HepG2 (cell line): ENCODE measurements around the gene LILRB5. TPM values are rescaled to one million over a fixed set of nuclear protein-coding genes. Genes with fewer than 3 reads are reported as not detected.

ENCODE experiments used
- ATAC-seq: fragments of 200-7000 bp; cut with Tn5 transposase; 3 replicates; pipeline ENCODE4 v1.9.1; 2020; ENCODE audit warnings: mild to moderate bottlenecking, moderate library complexity
- BruUV-seq: library from RNA; stranded (reverse); fragments of 400-500 nt; replicated peaks from 2 replicates; lab custom pipeline; 2021; lab: Mats Ljungman, UMichigan
- CTCF ChIA-PET: fragments of 300-600 bp; formaldehyde crosslinking; extraction: SDS; loops from one replicate; lab custom pipeline; 2021; ENCODE audit warnings: low total read pairs, inconsistent platforms, low intra/inter-chr PET ratio; lab: Yijun Ruan, JAX
- POLR2A ChIA-PET: fragments of 350-600 bp; sonication (Branson Sonifier 250); formaldehyde crosslinking; loops from one replicate; lab custom pipeline; 2020; ENCODE audit warnings: antibody characterized with exemption, inconsistent platforms; lab: Yijun Ruan, JAX
- DNase-seq: peaks from one replicate; pipeline ENCODE4 v3.0.0-alpha.2; 2015; ENCODE audit warnings: low spot score
- FAIRE-seq: peaks from 3 replicates; lab custom pipeline; 2011; peaks lifted over from hg19 to GRCh38; lab: Jason Lieb, UNC
- H2AFZ ChIP-seq: one replicate; pipeline ENCODE4 v1.6.1; 2011; ENCODE audit warnings: low read length, inconsistent platforms
- H3K27ac ChIP-seq: fragments of 300-600 bp; 3 replicates; pipeline ENCODE4 v1.8.0; 2011; ENCODE audit warnings: mixed run types, mild to moderate bottlenecking, mixed read lengths, low read length, inconsistent platforms; ENCODE audit not compliant: insufficient read depth; ENCODE audit errors: extremely low read length
- H3K27me3 ChIP-seq, 2 experiments: fragments of 200-600 bp in 1 of 2; 2 replicates in 1 of 2; 3 replicates in 1 of 2; pipeline versions ENCODE4 v1.6.0 to v1.8.0; 2011; ENCODE audit warnings: low read length in 2 of 2, mild to moderate bottlenecking in 2 of 2, moderate library complexity in 2 of 2, inconsistent platforms in 1 of 2; ENCODE audit not compliant: insufficient read depth in 2 of 2, control insufficient read depth in 1 of 2
- H3K36me3 ChIP-seq, 2 experiments: fragments of 200-600 bp in 1 of 2; replicated peaks in 1 of 2; 2 replicates in 1 of 2; 3 replicates in 1 of 2; pipeline versions ENCODE4 v1.5.1 to v1.8.0; 2011; ENCODE audit warnings: low read length in 2 of 2, inconsistent platforms in 1 of 2; ENCODE audit not compliant: insufficient read depth in 2 of 2, control insufficient read depth in 1 of 2
- H3K4me1 ChIP-seq: 2 replicates; pipeline ENCODE4 v1.5.1; 2012; ENCODE audit warnings: low read length, inconsistent platforms; ENCODE audit not compliant: insufficient read depth
- H3K4me2 ChIP-seq: 2 replicates; pipeline ENCODE4 v1.6.0; 2011; ENCODE audit warnings: low read depth, low read length, inconsistent platforms
- H3K4me3 ChIP-seq, 3 experiments: fragments of 200-600 bp in 1 of 3; sonication (generic), shearing (Covaris generic) in 1 of 3; replicated peaks in 1 of 3; 2 replicates each; pipeline ENCODE4 v1.5.1; 2011 to 2016; ENCODE audit warnings: low read length in 3 of 3, inconsistent platforms in 2 of 3, low read depth in 2 of 3, mild to moderate bottlenecking in 2 of 3, control low read depth in 1 of 3, mixed read lengths in 1 of 3; ENCODE audit not compliant: insufficient read depth in 1 of 3
- H3K79me2 ChIP-seq: one replicate; pipeline ENCODE4 v1.6.1; 2011; ENCODE audit warnings: low read length, inconsistent platforms; ENCODE audit not compliant: insufficient read depth
- H3K9ac ChIP-seq: 2 replicates; pipeline ENCODE4 v1.6.0; 2011; ENCODE audit warnings: mild to moderate bottlenecking, low read depth, low read length, inconsistent platforms; ENCODE audit not compliant: insufficient read depth
- H3K9me3 ChIP-seq: 2 replicates; pipeline ENCODE4 v1.5.1; 2012; ENCODE audit warnings: mild to moderate bottlenecking, low read length
- H4K20me1 ChIP-seq: 2 replicates; pipeline ENCODE4 v1.6.0; 2011; ENCODE audit warnings: inconsistent platforms, mild to moderate bottlenecking, low read length, moderate library complexity; ENCODE audit not compliant: insufficient read depth
- CEBPB ChIP-seq: IDR thresholded peaks from 2 replicates; pipeline ENCODE4 v1.6.1; 2011; ENCODE audit warnings: low read depth, low read length, improper control_type of control experiment, borderline replicate concordance
- ERF ChIP-seq: IDR thresholded peaks from 2 replicates; pipeline ENCODE4 v1.6.1; 2018; ENCODE audit warnings: missing biosample characterization, missing genetic modification reagents
- GMEB2 ChIP-seq: IDR thresholded peaks from 2 replicates; pipeline ENCODE4 v1.6.1; 2016; ENCODE audit warnings: missing biosample characterization, missing genetic modification reagents, low read depth
- KDM1A ChIP-seq: IDR thresholded peaks from 2 replicates; pipeline ENCODE4 v1.6.1; 2016; ENCODE audit warnings: missing compliant biosample characterization
- MLX ChIP-seq: IDR thresholded peaks from 2 replicates; pipeline ENCODE4 v1.6.1; 2016
- PTBP1 ChIP-seq: fragments of 200-400 bp; formaldehyde crosslinking; IDR thresholded peaks from 2 replicates; pipeline ENCODE4 v1.6.1; 2018; ENCODE audit warnings: low read length, low read depth; ENCODE audit not compliant: poor library complexity, severe bottlenecking
- REL ChIP-seq: sonication (generic); formaldehyde crosslinking; conservative IDR thresholded peaks from 2 replicates; pipeline ENCODE4 v1.8.0; 2022; ENCODE audit warnings: mild to moderate bottlenecking, missing genetic modification reagents, moderate library complexity
- TEAD3 ChIP-seq: optimal IDR thresholded peaks from 2 replicates; pipeline ENCODE3; 2016; ENCODE audit warnings: borderline replicate concordance
- ZBTB25 ChIP-seq: IDR thresholded peaks from 2 replicates; pipeline ENCODE4 v1.6.1; 2018; ENCODE audit warnings: missing genetic modification reagents
- ZNF350 ChIP-seq: sonication (generic); formaldehyde crosslinking; IDR thresholded peaks from 2 replicates; pipeline ENCODE4 v1.4.0; 2020; ENCODE audit warnings: mild to moderate bottlenecking, low read depth, missing genetic modification reagents, borderline replicate concordance
- ZNF569 ChIP-seq: sonication (generic); formaldehyde crosslinking; IDR thresholded peaks from 2 replicates; pipeline ENCODE4 v1.5.0; 2020; ENCODE audit warnings: mild to moderate bottlenecking, missing genetic modification reagents, moderate library complexity, borderline replicate concordance
- ZNF703 ChIP-seq: sonication (generic); formaldehyde crosslinking; IDR thresholded peaks from 2 replicates; pipeline ENCODE4 v1.5.1; 2020; ENCODE audit warnings: missing genetic modification reagents, mild to moderate bottlenecking, moderate library complexity, borderline replicate concordance
- ZNF850 ChIP-seq: sonication (generic); formaldehyde crosslinking; conservative IDR thresholded peaks from 2 replicates; pipeline ENCODE4 v1.9.0; 2021; ENCODE audit warnings: mild to moderate bottlenecking, missing genetic modification reagents
- WGBS: methylation state at CpG from one replicate; pipeline ENCODE4 v1.1.6; 2017; ENCODE audit warnings: low lambda C conversion rate; 5-methylcytosine and 5-hydroxymethylcytosine counted together
- in situ Hi-C: cut with HindIII; loops from 2 replicates; pipeline ENCODE4 v1.10.0; 2017; ENCODE audit warnings: low pct_unique_long_range_greater_than_20kb; ENCODE audit not compliant: extremely low pct_ligation_motif_present
- intact Hi-C: fragments of 100-400 bp; cut with micrococcal nuclease; formaldehyde crosslinking; loops from one replicate; pipeline ENCODE4 v1.10.0; 2022; ENCODE audit not compliant: unreplicated experiment
- polyA plus RNA-seq, 8 experiments: library from polyadenylated mRNA; depleted of rRNA in 3 of 8; stranded (reverse) in 7 of 8; unstranded in 1 of 8; fragments of >200 nt; fragmentation: Illumina TruSeq in 4 of 8; extraction: Trizol in 4 of 8; gene quantifications; 2 replicates each; pipeline versions ENCODE4 v1.2.1 to v1.2.3, GENCODE V29; 2011 to 2016; ENCODE audit warnings: low read depth in 4 of 8, missing spikeins in 1 of 8, mixed read lengths in 1 of 8; ENCODE audit not compliant: insufficient read depth in 1 of 8
- total RNA-seq, 5 experiments: library from RNA; depleted of rRNA; stranded (reverse); fragments of >200 nt; fragmentation: Illumina TruSeq; extraction: Trizol; gene quantifications; 2 replicates each; pipeline ENCODE4 v1.2.3, GENCODE V29; 2016; ENCODE audit warnings: low read depth in 1 of 5
- TF ChIP-seq, protein P1 (sequence below): sonication (generic); formaldehyde crosslinking; IDR thresholded peaks from 2 replicates; pipeline ENCODE4 v1.5.1; 2020; ENCODE audit warnings: missing genetic modification reagents, mild to moderate bottlenecking, borderline replicate concordance
- TF ChIP-seq, protein P2 (sequence below): IDR thresholded peaks from 2 replicates; pipeline ENCODE4 v1.6.1; 2016; ENCODE audit warnings: control low read depth
- TF ChIP-seq, protein P3 (sequence below): sonication (generic); formaldehyde crosslinking; IDR thresholded peaks from 2 replicates; pipeline ENCODE4 v1.5.0; 2020; ENCODE audit warnings: missing genetic modification reagents
- TF ChIP-seq, protein P4 (sequence below): conservative IDR thresholded peaks from 2 replicates; pipeline ENCODE4 v1.6.1; 2018; ENCODE audit warnings: missing genetic modification reagents

LILRB5 gene
- total and polyA plus RNA-seq, 2 of the 13 experiments (the other 11 are each of a cell fraction or from before 2014, with no cell fraction given) = not detected

DNA sequence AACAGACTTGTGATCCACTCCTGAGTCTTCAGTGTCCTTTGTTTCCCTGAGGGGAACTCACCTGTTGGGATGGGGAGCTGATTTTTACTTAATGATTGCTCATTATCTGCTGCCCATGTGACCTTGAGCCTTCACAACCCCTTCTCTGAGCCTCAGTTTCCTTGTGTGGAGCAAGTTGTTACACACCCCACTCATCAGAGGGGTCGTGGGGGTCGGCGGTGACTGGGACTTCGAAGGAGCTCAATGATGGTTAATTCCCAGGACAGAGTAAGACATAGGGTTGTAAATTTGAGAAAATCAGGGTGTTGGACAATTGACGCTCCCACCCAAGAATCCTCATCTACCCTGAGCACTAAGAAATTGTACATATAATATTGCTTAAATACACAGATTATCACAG is 42.4 kb upstream of the LILRB5 start:
- no peak overlapping the region for H3K4me3 ChIP-seq
- in situ Hi-C loops = no loop called here
- no peaks in the 10 kb centered on the region for H3K79me2 ChIP-seq
- intact Hi-C loops = no loop called here
- BruUV-seq = no TSS peak
- no peak overlapping the region for H3K4me2 ChIP-seq
- FAIRE-seq (no peak), DNase-seq (no peak), ATAC-seq (no peak)
- no peaks in the 10 kb centered on the region for H3K36me3 ChIP-seq
- 11% methylated on average over 5 of the region's 5 CpGs for WGBS
- POLR2A ChIA-PET = no interaction called here
- no peaks in the 10 kb centered on the region for H3K4me1 ChIP-seq
- H3K9me3 ChIP-seq = no peaks in the 10 kb centered on the region
- H4K20me1 ChIP-seq = no peaks in the 10 kb centered on the region
- CTCF ChIA-PET = no interaction called here
- no peak overlapping the region for H3K9ac ChIP-seq
- H2AFZ ChIP-seq = no peak overlapping the region
- H3K27me3 ChIP-seq = peaks cover 0 to 22% of the 10 kb centered on the region in 2 experiments; a peak in 3 of 5 replicates
- no peak overlapping the region for H3K27ac ChIP-seq
- TF ChIP-seq ZBTB25 (CRISPR knock-in tag) (no peak), ZNF350 (no peak), CEBPB (no peak), ERF (CRISPR knock-in tag) (no peak), GMEB2 (CRISPR knock-in tag) (no peak), ZNF569 (CRISPR knock-in tag) (no peak), REL (CRISPR knock-in tag) (no peak), TEAD3 (CRISPR knock-in tag) (no peak), ZNF703 (CRISPR knock-in tag) (no peak), KDM1A (CRISPR knock-in tag) (no peak), MLX (CRISPR knock-in tag) (no peak), ZNF850 (CRISPR knock-in tag) (no peak), PTBP1 (no peak)
- TF ChIP-seq, protein P1, sequence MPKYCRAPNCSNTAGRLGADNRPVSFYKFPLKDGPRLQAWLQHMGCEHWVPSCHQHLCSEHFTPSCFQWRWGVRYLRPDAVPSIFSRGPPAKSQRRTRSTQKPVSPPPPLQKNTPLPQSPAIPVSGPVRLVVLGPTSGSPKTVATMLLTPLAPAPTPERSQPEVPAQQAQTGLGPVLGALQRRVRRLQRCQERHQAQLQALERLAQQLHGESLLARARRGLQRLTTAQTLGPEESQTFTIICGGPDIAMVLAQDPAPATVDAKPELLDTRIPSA (CRISPR knock-in tag) = no peak
- TF ChIP-seq, protein P2, sequence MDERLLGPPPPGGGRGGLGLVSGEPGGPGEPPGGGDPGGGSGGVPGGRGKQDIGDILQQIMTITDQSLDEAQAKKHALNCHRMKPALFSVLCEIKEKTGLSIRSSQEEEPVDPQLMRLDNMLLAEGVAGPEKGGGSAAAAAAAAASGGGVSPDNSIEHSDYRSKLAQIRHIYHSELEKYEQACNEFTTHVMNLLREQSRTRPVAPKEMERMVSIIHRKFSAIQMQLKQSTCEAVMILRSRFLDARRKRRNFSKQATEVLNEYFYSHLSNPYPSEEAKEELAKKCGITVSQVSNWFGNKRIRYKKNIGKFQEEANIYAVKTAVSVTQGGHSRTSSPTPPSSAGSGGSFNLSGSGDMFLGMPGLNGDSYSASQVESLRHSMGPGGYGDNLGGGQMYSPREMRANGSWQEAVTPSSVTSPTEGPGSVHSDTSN (CRISPR knock-in tag) = no peak
- TF ChIP-seq, protein P3, sequence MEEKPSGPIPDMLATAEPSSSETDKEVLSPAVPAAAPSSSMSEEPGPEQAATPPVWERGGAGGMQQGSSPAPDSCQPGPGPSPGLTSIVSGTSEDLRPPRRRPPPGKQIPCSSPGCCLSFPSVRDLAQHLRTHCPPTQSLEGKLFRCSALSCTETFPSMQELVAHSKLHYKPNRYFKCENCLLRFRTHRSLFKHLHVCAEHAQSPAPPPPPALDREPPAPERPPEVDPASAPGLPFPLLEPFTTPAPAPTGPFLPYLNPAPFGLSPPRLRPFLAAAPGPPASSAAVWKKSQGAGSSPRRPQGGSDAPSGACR (CRISPR knock-in tag) = no peak
- TF ChIP-seq, protein P4, sequence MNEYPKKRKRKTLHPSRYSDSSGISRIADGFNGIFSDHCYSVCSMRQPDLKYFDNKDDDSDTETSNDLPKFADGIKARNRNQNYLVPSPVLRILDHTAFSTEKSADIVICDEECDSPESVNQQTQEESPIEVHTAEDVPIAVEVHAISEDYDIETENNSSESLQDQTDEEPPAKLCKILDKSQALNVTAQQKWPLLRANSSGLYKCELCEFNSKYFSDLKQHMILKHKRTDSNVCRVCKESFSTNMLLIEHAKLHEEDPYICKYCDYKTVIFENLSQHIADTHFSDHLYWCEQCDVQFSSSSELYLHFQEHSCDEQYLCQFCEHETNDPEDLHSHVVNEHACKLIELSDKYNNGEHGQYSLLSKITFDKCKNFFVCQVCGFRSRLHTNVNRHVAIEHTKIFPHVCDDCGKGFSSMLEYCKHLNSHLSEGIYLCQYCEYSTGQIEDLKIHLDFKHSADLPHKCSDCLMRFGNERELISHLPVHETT (CRISPR knock-in tag) = no peak
